CD4-positive, alpha-beta T cell (primary cell): Measurements from ENCODE around the gene RSPRY1. TPM values are rescaled to one million over a fixed set of nuclear protein-coding genes. Genes with fewer than 3 reads are reported as not detected.

ENCODE experiments used
- ATAC-seq: fragments of 200-7000 bp; cut with Tn5 transposase; one replicate; pipeline ENCODE4 v1.10.0; 2022; ENCODE audit warnings: mild to moderate bottlenecking; ENCODE audit not compliant: poor library complexity
- CTCF ChIA-PET: fragments of 350-600 bp; sonication (Branson Sonifier 250); formaldehyde crosslinking; loops from one replicate; lab custom pipeline; 2021; ENCODE audit warnings: antibody characterized with exemption, inconsistent platforms; lab: Charles Lee
- POLR2A ChIA-PET: fragments of 350-600 bp; sonication (Branson Sonifier 250); formaldehyde crosslinking; loops from one replicate; lab custom pipeline; 2021; ENCODE audit warnings: antibody characterized with exemption, inconsistent platforms; lab: Charles Lee
- DNase-seq, 14 experiments: peaks; one replicate each; pipeline ENCODE4 v3.0.0-alpha.2; 2013 to 2020; ENCODE audit warnings: mixed read lengths in 2 of 14
- H3K27ac ChIP-seq, 2 donors: one replicate each; pipeline versions ENCODE4 v1.5.1 to v1.7.0; 2013; ENCODE audit warnings: low read length in 2 of 2, low read depth in 1 of 2, mild to moderate bottlenecking in 1 of 2
- H3K27me3 ChIP-seq, 2 experiments: 1 replicate in 1 of 2; 2 replicates in 1 of 2; pipeline versions ENCODE4 v1.6.1 to v1.7.0; 2013; ENCODE audit warnings: low read length in 2 of 2, control low read depth in 1 of 2, mild to moderate bottlenecking in 1 of 2, moderate library complexity in 1 of 2; ENCODE audit not compliant: insufficient read depth in 2 of 2, control insufficient read depth in 1 of 2
- H3K36me3 ChIP-seq: one replicate; pipeline ENCODE4 v1.6.1; 2013; ENCODE audit warnings: low read length, control low read depth; ENCODE audit not compliant: insufficient read depth
- H3K4me1 ChIP-seq: one replicate; pipeline ENCODE4 v1.6.1; 2013; ENCODE audit warnings: low read length, control low read depth; ENCODE audit not compliant: insufficient read depth
- H3K4me3 ChIP-seq: one replicate; pipeline ENCODE4 v1.5.1; 2013; ENCODE audit warnings: mild to moderate bottlenecking, low read length, moderate library complexity
- H3K9me3 ChIP-seq, 2 experiments: 1 replicate in 1 of 2; 2 replicates in 1 of 2; pipeline versions ENCODE4 v1.6.1 to v1.7.0; 2013; ENCODE audit warnings: low read length in 2 of 2, mild to moderate bottlenecking in 2 of 2, control low read depth in 1 of 2, moderate library complexity in 1 of 2; ENCODE audit not compliant: control insufficient read depth in 1 of 2, insufficient read depth in 1 of 2
- H3K27ac Mint-ChIP-seq: one replicate; pipeline ENCODE4 v1.8.0; 2020; ENCODE audit warnings: mixed read lengths
- H3K27me3 Mint-ChIP-seq: one replicate; pipeline ENCODE4 v1.8.0; 2021; ENCODE audit warnings: mixed read lengths
- H3K36me3 Mint-ChIP-seq: one replicate; pipeline ENCODE4 v1.8.0; 2021; ENCODE audit warnings: low read depth, mixed read lengths
- H3K4me1 Mint-ChIP-seq: one replicate; pipeline ENCODE4 v1.8.0; 2021; ENCODE audit warnings: low read depth, mixed read lengths
- H3K4me3 Mint-ChIP-seq: one replicate; pipeline ENCODE4 v1.8.0; 2020; ENCODE audit warnings: mild to moderate bottlenecking, mixed read lengths
- H3K9me3 Mint-ChIP-seq: one replicate; pipeline ENCODE4 v1.8.0; 2020; ENCODE audit warnings: mixed read lengths
- CTCF ChIP-seq: fragments of 200-600 bp; IDR thresholded peaks from one replicate; pipeline ENCODE4 v1.8.0; 2022; ENCODE audit warnings: antibody characterized with exemption, mild to moderate bottlenecking
- intact Hi-C, 2 experiments: fragments of 100-400 bp; cut with DNase I in 1 of 2; cut with micrococcal nuclease in 1 of 2; formaldehyde crosslinking; loops; one replicate each; pipeline versions ENCODE4 v1.15.1 to v1.9.0; 2023 to 2025; cut with DNase I, micrococcal nuclease
- total RNA-seq, 174 experiments: library from RNA in 2 of 174; stranded (reverse) in 2 of 174; gene quantifications; one replicate each; pipeline ENCODE4 v1.2.3 and lab custom pipeline; 2021 to 2026

The RSPRY1 gene
- total RNA-seq, 2 experiments from 2014 or later, result 19.9 to 21.3 TPM

GRCh38 chr16:57252148-57252721, 66.1 kb downstream of the RSPRY1 start:
- no peak for DNase-seq
- no peaks in the 10 kb centered on the region for H3K9me3 ChIP-seq
- H3K36me3 ChIP-seq, result peaks cover 67% of the 10 kb centered on the region
- no peak for TF ChIP-seq CTCF
- intact Hi-C loops, result no loop called here
- ATAC-seq, result no peak
- Mint-ChIP-seq H3K9me3 (no peaks in the 10 kb centered on the region), H3K36me3 (peaks cover 84% of the 10 kb centered on the region), H3K4me3 (no peak overlapping the region), H3K4me1 (no peaks in the 10 kb centered on the region), H3K27ac (no peak overlapping the region), H3K27me3 (no peaks in the 10 kb centered on the region)
- no peak overlapping the region for H3K27ac ChIP-seq
- POLR2A ChIA-PET, result no interaction called here
- H3K4me1 ChIP-seq, result no peaks in the 10 kb centered on the region
- no peaks in the 10 kb centered on the region for H3K27me3 ChIP-seq
- no peak overlapping the region for H3K4me3 ChIP-seq
- CTCF ChIA-PET, result no interaction called here

GRCh38 chr16:57253466-57253865, 67.3 kb downstream of the RSPRY1 start:
- no peaks in the 10 kb centered on the region for H3K9me3 Mint-ChIP-seq
- H3K36me3 Mint-ChIP-seq, result peaks cover 75% of the 10 kb centered on the region
- H3K4me1 Mint-ChIP-seq, result no peaks in the 10 kb centered on the region
- H3K27ac Mint-ChIP-seq, result no peak overlapping the region
- no peak for TF ChIP-seq CTCF
- H3K4me1 ChIP-seq, result no peaks in the 10 kb centered on the region
- DNase-seq (no peak), ATAC-seq (no peak)
- H3K4me3 Mint-ChIP-seq, result no peak overlapping the region
- intact Hi-C loops, result no loop called here
- POLR2A ChIA-PET, result no interaction called here
- H3K9me3 ChIP-seq, result no peaks in the 10 kb centered on the region
- no peak overlapping the region for H3K27ac ChIP-seq
- H3K4me3 ChIP-seq, result no peak overlapping the region
- peaks cover 65% of the 10 kb centered on the region for H3K36me3 ChIP-seq
- H3K27me3 Mint-ChIP-seq, result no peaks in the 10 kb centered on the region
- CTCF ChIA-PET, result no interaction called here
- no peaks in the 10 kb centered on the region for H3K27me3 ChIP-seq

GRCh38 chr16:57255686-57256415, 69.7 kb downstream of the RSPRY1 start:
- Histone ChIP-seq H3K27me3 (no peaks in the 10 kb centered on the region), H3K9me3 (no peaks in the 10 kb centered on the region), H3K4me3 (no peak overlapping the region), H3K27ac (no peak overlapping the region), H3K4me1 (peaks cover 15% of the 10 kb centered on the region), H3K36me3 (peaks cover 42% of the 10 kb centered on the region)
- Mint-ChIP-seq H3K4me3 (no peak overlapping the region), H3K27me3 (no peaks in the 10 kb centered on the region), H3K27ac (no peak overlapping the region), H3K9me3 (no peaks in the 10 kb centered on the region), H3K4me1 (peaks cover 11% of the 10 kb centered on the region), H3K36me3 (peaks cover 56% of the 10 kb centered on the region)
- DNase-seq, result no peak
- intact Hi-C loops, result no loop called here
- POLR2A ChIA-PET, result interaction anchor here (1.5 kb wide), 1 partner anchor 10 kb away, joined by 3 read pairs; no protein-coding TSS in a partner anchor
- no peak for TF ChIP-seq CTCF
- ATAC-seq, result no peak
- CTCF ChIA-PET, result interaction anchor here (0.6 kb wide), 1 partner anchor 11 kb away, joined by 8 read pairs; no protein-coding TSS in a partner anchor
